HEK293 (cell line): Measurements from ENCODE around the gene CNPY2.
"Not testable (repeated sequence)": the region's sequence is repeated elsewhere in the genome, so short reads cannot be mapped to it uniquely, and the experiment has no call there.

Experiments used
- KLF9 ChIP-seq: fragments of 450-650 bp; formaldehyde crosslinking; IDR thresholded peaks from 2 replicates; pipeline ENCODE4 v1.5.1; 2016; ENCODE audit warnings: missing biosample characterization, missing genetic modification characterization, low read depth
- PRDM1 ChIP-seq: fragments of 450-650 bp; formaldehyde crosslinking; IDR thresholded peaks from 2 replicates; pipeline ENCODE4; 2016; ENCODE audit warnings: missing biosample characterization, missing genetic modification characterization
- ZBTB7A ChIP-seq: fragments of 450-650 bp; formaldehyde crosslinking; IDR thresholded peaks from 2 replicates; pipeline ENCODE4 v1.5.1; 2016; ENCODE audit warnings: low read depth, missing biosample characterization, missing genetic modification characterization
- ZFP3 ChIP-seq: fragments of 450-650 bp; formaldehyde crosslinking; IDR thresholded peaks from 2 replicates; pipeline ENCODE4 v1.5.1; 2016; ENCODE audit warnings: low read depth, missing biosample characterization, missing genetic modification characterization
- ZNF114 ChIP-seq: fragments of 450-650 bp; formaldehyde crosslinking; IDR thresholded peaks from 2 replicates; pipeline ENCODE4 v1.5.0; 2017; ENCODE audit warnings: missing biosample characterization, missing genetic modification characterization
- ZNF549 ChIP-seq: fragments of 450-650 bp; IDR thresholded peaks from 2 replicates; pipeline ENCODE4 v1.5.1; 2018; ENCODE audit warnings: missing biosample characterization, missing genetic modification characterization, mild to moderate bottlenecking, inconsistent platforms, moderate library complexity
- ZNF747 ChIP-seq: fragments of 450-650 bp; formaldehyde crosslinking; IDR thresholded peaks from 2 replicates; pipeline ENCODE4 v1.5.1; 2016; ENCODE audit warnings: missing biosample characterization, missing genetic modification characterization
- TF ChIP-seq, protein P1 (sequence below): fragments of 450-650 bp; formaldehyde crosslinking; IDR thresholded peaks from 2 replicates; pipeline ENCODE4 v1.5.1; 2016; ENCODE audit warnings: missing biosample characterization, missing genetic modification characterization
- TF ChIP-seq, protein P2 (sequence below): fragments of 450-650 bp; formaldehyde crosslinking; IDR thresholded peaks from 2 replicates; pipeline ENCODE4 v1.5.1; 2016; ENCODE audit warnings: missing biosample characterization, missing genetic modification characterization, low read depth
- TF ChIP-seq, protein P3 (sequence below): fragments of 450-650 bp; formaldehyde crosslinking; IDR thresholded peaks from 2 replicates; pipeline ENCODE4 v1.5.1; 2016; ENCODE audit warnings: missing biosample characterization, missing genetic modification characterization
- TF ChIP-seq, protein P4 (sequence below): fragments of 450-650 bp; formaldehyde crosslinking; optimal IDR thresholded peaks from 2 replicates; pipeline ENCODE3; 2016; ENCODE audit warnings: missing biosample characterization, mild to moderate bottlenecking, missing genetic modification characterization

- TF ChIP-seq, protein P1, sequence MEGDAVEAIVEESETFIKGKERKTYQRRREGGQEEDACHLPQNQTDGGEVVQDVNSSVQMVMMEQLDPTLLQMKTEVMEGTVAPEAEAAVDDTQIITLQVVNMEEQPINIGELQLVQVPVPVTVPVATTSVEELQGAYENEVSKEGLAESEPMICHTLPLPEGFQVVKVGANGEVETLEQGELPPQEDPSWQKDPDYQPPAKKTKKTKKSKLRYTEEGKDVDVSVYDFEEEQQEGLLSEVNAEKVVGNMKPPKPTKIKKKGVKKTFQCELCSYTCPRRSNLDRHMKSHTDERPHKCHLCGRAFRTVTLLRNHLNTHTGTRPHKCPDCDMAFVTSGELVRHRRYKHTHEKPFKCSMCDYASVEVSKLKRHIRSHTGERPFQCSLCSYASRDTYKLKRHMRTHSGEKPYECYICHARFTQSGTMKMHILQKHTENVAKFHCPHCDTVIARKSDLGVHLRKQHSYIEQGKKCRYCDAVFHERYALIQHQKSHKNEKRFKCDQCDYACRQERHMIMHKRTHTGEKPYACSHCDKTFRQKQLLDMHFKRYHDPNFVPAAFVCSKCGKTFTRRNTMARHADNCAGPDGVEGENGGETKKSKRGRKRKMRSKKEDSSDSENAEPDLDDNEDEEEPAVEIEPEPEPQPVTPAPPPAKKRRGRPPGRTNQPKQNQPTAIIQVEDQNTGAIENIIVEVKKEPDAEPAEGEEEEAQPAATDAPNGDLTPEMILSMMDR, result not testable (repeated sequence)
- TF ChIP-seq ZBTB7A (tag by site-specific recombination); KLF9 (tag by site-specific recombination); ZFP3; PRDM1 (tag by site-specific recombination); ZNF747 (tag by site-specific recombination); ZNF114 (tag by site-specific recombination); ZNF549 (tag by site-specific recombination): not testable (repeated sequence)
- TF ChIP-seq, protein P2, sequence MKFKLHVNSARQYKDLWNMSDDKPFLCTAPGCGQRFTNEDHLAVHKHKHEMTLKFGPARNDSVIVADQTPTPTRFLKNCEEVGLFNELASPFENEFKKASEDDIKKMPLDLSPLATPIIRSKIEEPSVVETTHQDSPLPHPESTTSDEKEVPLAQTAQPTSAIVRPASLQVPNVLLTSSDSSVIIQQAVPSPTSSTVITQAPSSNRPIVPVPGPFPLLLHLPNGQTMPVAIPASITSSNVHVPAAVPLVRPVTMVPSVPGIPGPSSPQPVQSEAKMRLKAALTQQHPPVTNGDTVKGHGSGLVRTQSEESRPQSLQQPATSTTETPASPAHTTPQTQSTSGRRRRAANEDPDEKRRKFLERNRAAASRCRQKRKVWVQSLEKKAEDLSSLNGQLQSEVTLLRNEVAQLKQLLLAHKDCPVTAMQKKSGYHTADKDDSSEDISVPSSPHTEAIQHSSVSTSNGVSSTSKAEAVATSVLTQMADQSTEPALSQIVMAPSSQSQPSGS (tag by site-specific recombination), result not testable (repeated sequence)
- TF ChIP-seq, protein P3, sequence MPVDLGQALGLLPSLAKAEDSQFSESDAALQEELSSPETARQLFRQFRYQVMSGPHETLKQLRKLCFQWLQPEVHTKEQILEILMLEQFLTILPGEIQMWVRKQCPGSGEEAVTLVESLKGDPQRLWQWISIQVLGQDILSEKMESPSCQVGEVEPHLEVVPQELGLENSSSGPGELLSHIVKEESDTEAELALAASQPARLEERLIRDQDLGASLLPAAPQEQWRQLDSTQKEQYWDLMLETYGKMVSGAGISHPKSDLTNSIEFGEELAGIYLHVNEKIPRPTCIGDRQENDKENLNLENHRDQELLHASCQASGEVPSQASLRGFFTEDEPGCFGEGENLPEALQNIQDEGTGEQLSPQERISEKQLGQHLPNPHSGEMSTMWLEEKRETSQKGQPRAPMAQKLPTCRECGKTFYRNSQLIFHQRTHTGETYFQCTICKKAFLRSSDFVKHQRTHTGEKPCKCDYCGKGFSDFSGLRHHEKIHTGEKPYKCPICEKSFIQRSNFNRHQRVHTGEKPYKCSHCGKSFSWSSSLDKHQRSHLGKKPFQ (tag by site-specific recombination), result not testable (repeated sequence)
- TF ChIP-seq, protein P4, sequence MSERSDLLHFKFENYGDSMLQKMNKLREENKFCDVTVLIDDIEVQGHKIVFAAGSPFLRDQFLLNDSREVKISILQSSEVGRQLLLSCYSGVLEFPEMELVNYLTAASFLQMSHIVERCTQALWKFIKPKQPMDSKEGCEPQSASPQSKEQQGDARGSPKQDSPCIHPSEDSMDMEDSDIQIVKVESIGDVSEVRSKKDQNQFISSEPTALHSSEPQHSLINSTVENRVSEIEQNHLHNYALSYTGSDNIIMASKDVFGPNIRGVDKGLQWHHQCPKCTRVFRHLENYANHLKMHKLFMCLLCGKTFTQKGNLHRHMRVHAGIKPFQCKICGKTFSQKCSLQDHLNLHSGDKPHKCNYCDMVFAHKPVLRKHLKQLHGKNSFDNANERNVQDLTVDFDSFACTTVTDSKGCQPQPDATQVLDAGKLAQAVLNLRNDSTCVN, result not testable (repeated sequence)
Observed at GRCh38 chr12:56272468-56272867, 43.3 kb downstream of the CNPY2 start.
